Neuronal stem cell (in vitro differentiated cells): ENCODE data around the gene FASTKD1.
"Not testable (repeated sequence)": the region's sequence is repeated elsewhere in the genome, so short reads cannot be mapped to it uniquely, and the experiment has no call there.

ENCODE experiments used
- DNase-seq: peaks from one replicate; pipeline ENCODE4 v3.0.0-alpha.2; 2013; ENCODE audit warnings: low spot score
- H2AFZ ChIP-seq: one replicate; pipeline ENCODE4 v1.6.1; 2013; ENCODE audit warnings: mild to moderate bottlenecking, low read length, inconsistent platforms
- H2AK5ac ChIP-seq: 2 replicates; pipeline ENCODE4 v1.6.1; 2013; ENCODE audit warnings: low read depth, mild to moderate bottlenecking, inconsistent platforms, low read length, moderate library complexity, mixed read lengths
- H2BK120ac ChIP-seq: 2 replicates; pipeline ENCODE4 v1.6.1; 2013; ENCODE audit warnings: low read depth, mild to moderate bottlenecking, inconsistent platforms, low read length, moderate library complexity, mixed read lengths
- H2BK12ac ChIP-seq: one replicate; pipeline ENCODE4 v1.6.1; 2013; ENCODE audit warnings: low read length, inconsistent platforms
- H2BK15ac ChIP-seq: 2 replicates; pipeline ENCODE4 v1.6.1; 2013; ENCODE audit warnings: mild to moderate bottlenecking, low read length, inconsistent platforms, mixed read lengths
- H2BK5ac ChIP-seq: one replicate; pipeline ENCODE4 v1.6.1; 2013; ENCODE audit warnings: inconsistent platforms, mild to moderate bottlenecking, low read length, moderate library complexity
- H3K14ac ChIP-seq: one replicate; pipeline ENCODE4 v1.6.1; 2013; ENCODE audit warnings: low read length, inconsistent platforms
- H3K18ac ChIP-seq: 2 replicates; pipeline ENCODE4 v1.6.1; 2013; ENCODE audit warnings: low read length, inconsistent platforms
- H3K23ac ChIP-seq: 2 replicates; pipeline ENCODE4 v1.6.1; 2013; ENCODE audit warnings: low read depth, mild to moderate bottlenecking, mixed read lengths, low read length, inconsistent platforms; ENCODE audit not compliant: poor library complexity
- H3K27ac ChIP-seq: replicated peaks from 3 replicates; pipeline ENCODE4 v1.5.1; 2013; ENCODE audit warnings: low read length, inconsistent platforms
- H3K27me3 ChIP-seq, 3 experiments: 2 replicates each; pipeline ENCODE4 v1.6.1; 2013; ENCODE audit warnings: low read length in 3 of 3, mild to moderate bottlenecking in 2 of 3, inconsistent platforms in 1 of 3, low read depth in 1 of 3, mixed read lengths in 1 of 3, moderate library complexity in 1 of 3; ENCODE audit not compliant: control insufficient read depth in 3 of 3, insufficient read depth in 3 of 3
- H3K36me3 ChIP-seq, 2 donors: replicated peaks in 1 of 2; 2 replicates each; pipeline ENCODE4 v1.6.1; 2013; ENCODE audit warnings: low read length in 2 of 2; ENCODE audit not compliant: control insufficient read depth in 2 of 2, insufficient read depth in 2 of 2
- H3K4ac ChIP-seq: 2 replicates; pipeline ENCODE4 v1.6.1; 2013; ENCODE audit warnings: inconsistent platforms, mild to moderate bottlenecking, low read length, moderate library complexity
- H3K4me1 ChIP-seq, 2 donors: 1 replicate in 1 of 2; 2 replicates in 1 of 2; pipeline ENCODE4 v1.6.1; 2013; ENCODE audit warnings: low read length in 2 of 2, low read depth in 1 of 2; ENCODE audit not compliant: control insufficient read depth in 2 of 2, insufficient read depth in 1 of 2
- H3K4me2 ChIP-seq: one replicate; pipeline ENCODE4 v1.6.1; 2013; ENCODE audit warnings: mild to moderate bottlenecking, low read length, inconsistent platforms; ENCODE audit not compliant: insufficient read depth, poor library complexity, severe bottlenecking
- H3K4me3 ChIP-seq, 2 donors: 2 replicates each; pipeline ENCODE4 v1.5.1; 2013; ENCODE audit warnings: low read length in 2 of 2, mild to moderate bottlenecking in 2 of 2, inconsistent platforms in 1 of 2, moderate library complexity in 1 of 2
- H3K79me1 ChIP-seq: one replicate; pipeline ENCODE4 v1.6.1; 2013; ENCODE audit warnings: low read depth, mild to moderate bottlenecking, inconsistent platforms, low read length, moderate library complexity
- H3K9ac ChIP-seq: one replicate; pipeline ENCODE4 v1.6.1; 2013; ENCODE audit warnings: mild to moderate bottlenecking, low read depth, low read length, inconsistent platforms; ENCODE audit not compliant: poor library complexity
- H3K9me3 ChIP-seq, 2 donors: replicated peaks in 1 of 2; 2 replicates each; pipeline versions ENCODE3 to v1.6.1; 2013; ENCODE audit warnings: low read length in 2 of 2, mild to moderate bottlenecking in 2 of 2, inconsistent platforms in 1 of 2, low read depth in 1 of 2, mixed read lengths in 1 of 2, moderate library complexity in 1 of 2; ENCODE audit not compliant: control insufficient read depth in 2 of 2, insufficient read depth in 1 of 2
- H4K8ac ChIP-seq: one replicate; pipeline ENCODE4 v1.6.1; 2013; ENCODE audit warnings: low read depth, mild to moderate bottlenecking, inconsistent platforms, low read length, moderate library complexity
- H4K91ac ChIP-seq: one replicate; pipeline ENCODE4 v1.6.1; 2013; ENCODE audit warnings: low read length, low read depth, mild to moderate bottlenecking, inconsistent platforms; ENCODE audit not compliant: poor library complexity
- WGBS, 2 donors: extraction: QIAGEN DNeasy Blood & Tissue Kit; methylation state at CpG; one replicate each; pipeline ENCODE4 v1.1.7; 2013; ENCODE audit warnings: missing lambda C conversion rate in 2 of 2, mixed read lengths in 1 of 2; ENCODE audit not compliant: insufficient read length in 2 of 2, insufficient replicate concordance in 1 of 2; ENCODE audit errors: extremely low coverage in 2 of 2; 5-methylcytosine and 5-hydroxymethylcytosine counted together

Gene FASTKD1

DNA sequence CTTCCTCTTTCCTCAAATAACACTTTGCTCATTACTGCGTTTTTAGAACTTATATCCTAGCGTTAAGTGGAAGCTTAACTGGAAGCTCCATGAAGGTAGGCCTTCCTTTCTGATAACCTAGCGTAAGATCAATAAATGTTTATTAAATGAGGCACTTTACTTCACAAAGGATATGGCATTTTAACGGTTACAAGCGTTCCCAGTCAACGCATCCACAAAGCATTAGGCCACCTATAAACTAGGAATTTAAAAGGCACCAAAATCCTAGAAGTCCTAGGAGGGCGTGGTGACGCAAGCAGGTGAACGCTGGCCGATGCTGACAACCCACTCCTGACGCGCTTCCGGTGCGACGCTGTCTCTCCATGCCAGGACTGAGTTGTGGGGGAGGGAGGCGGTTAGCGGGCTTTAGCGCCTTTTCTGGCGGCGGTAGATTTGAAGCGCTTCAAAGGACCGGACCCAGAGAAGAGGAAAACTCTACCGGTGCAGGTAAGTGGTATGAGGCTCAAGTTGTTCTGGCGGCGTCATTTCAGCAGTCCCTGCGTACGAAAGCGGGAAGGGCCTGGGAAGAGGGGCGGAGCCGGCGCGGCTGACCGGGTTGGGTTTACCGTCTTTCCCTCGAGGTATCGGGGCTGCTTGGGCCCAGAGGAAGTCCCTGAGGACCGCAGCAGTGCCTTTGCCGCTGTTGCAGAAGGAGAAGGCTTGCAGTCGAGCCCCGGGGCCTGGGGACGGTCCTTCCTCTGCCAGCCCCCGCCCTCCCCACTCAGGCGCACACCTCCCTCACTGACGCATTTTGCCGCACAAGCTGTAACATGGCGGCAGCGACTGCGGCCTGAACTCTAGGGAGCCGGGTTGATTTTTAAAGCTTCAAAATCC is 10.6 kb upstream of the FASTKD1 start, which contains the start of gene PPIG:
Gene PPIG, plus strand, starts transcription at position 347 of the 873 bp plus-strand sequence. CDS start 19,691 bp downstream, outside the sequence.
- peak within 1 kb of the TSS; percentile 97 for H3K9ac ChIP-seq
- H2BK5ac ChIP-seq: peak within 1 kb of the TSS; percentile 43
- peak within 1 kb of the TSS; percentile 61 for H3K4ac ChIP-seq
- H3K4me3 ChIP-seq: peak within 1 kb of the TSS; percentile 86 to 95
- H3K14ac ChIP-seq: no peak within 1 kb of the TSS
- H2BK15ac ChIP-seq: no peak within 1 kb of the TSS
- H3K4me2 ChIP-seq: peak within 1 kb of the TSS; percentile 93
- H3K36me3 ChIP-seq: peaks cover 0 to 15% of the 10 kb centered on the region in 2 donors
- no CpG with 5 or more reads among the region's 49 CpGs for WGBS, 2 donors
- no peak within 1 kb of the TSS for H2BK12ac ChIP-seq
- peaks cover 2% of the 10 kb centered on the region for H3K79me1 ChIP-seq
- DNase-seq: peak; percentile 72
- H3K18ac ChIP-seq: peak within 1 kb of the TSS; percentile 89
- H2AFZ ChIP-seq: peak within 1 kb of the TSS; percentile 84
- H3K4me1 ChIP-seq: peaks cover 0 to 7% of the 10 kb centered on the region in 2 donors
- peaks cover 2 to 20% of the 10 kb centered on the region in 2 donors for H3K9me3 ChIP-seq
- H3K23ac ChIP-seq: peak within 1 kb of the TSS; percentile 35
- no peak within 1 kb of the TSS for H4K8ac ChIP-seq
- H3K27ac ChIP-seq: peak within 1 kb of the TSS; percentile 85
- H2BK120ac ChIP-seq: no peak within 1 kb of the TSS
- peak within 1 kb of the TSS; percentile 61 for H4K91ac ChIP-seq
- no peaks in the 10 kb centered on the region for H3K27me3 ChIP-seq
- no peak within 1 kb of the TSS for H2AK5ac ChIP-seq

DNA sequence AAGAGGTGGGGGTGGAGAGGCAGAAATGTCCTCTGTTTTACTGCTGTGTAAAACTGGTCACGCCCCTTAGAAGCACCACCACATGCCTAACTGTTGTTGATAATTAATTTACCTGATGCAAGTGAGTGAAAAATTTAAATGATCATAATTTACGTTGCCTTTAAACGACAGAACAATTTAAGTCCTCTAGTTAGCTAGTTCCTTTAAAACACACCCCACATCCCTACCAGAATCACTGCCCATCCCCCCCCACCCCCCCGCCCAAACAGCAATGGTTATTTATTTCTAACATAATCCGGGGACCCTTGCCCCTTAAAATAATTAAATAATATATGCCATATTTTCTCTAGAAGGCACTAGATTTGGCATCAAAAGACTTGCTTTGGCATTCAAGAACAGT is 9.9 kb upstream of the FASTKD1 start:
- Histone ChIP-seq H4K8ac (no peak overlapping the region), H3K23ac (no peak overlapping the region), H3K14ac (no peak overlapping the region), H4K91ac (no peak overlapping the region), H2AFZ (peak overlapping the region; percentile 84), H2BK120ac (no peak overlapping the region), H2AK5ac (no peak overlapping the region), H3K9me3 (peaks cover 2 to 17% of the 10 kb centered on the region in 2 donors), H3K36me3 (peaks cover 0 to 11% of the 10 kb centered on the region in 2 donors), H3K18ac (no peak overlapping the region), H3K4me1 (peaks cover 0 to 7% of the 10 kb centered on the region in 2 donors), H3K79me1 (peaks cover 2% of the 10 kb centered on the region), H2BK5ac (no peak overlapping the region), H2BK15ac (no peak overlapping the region), H3K27ac (no peak overlapping the region), H3K4me3 (peak overlapping the region in 1 of 2 donors; percentile 95), H3K9ac (no peak overlapping the region), H3K4me2 (no peak overlapping the region), H3K4ac (no peak overlapping the region), H2BK12ac (no peak overlapping the region), H3K27me3 (no peaks in the 10 kb centered on the region)
- DNase-seq: no peak
- no CpG with 5 or more reads among the region's 5 CpGs for WGBS, 2 donors

DNA sequence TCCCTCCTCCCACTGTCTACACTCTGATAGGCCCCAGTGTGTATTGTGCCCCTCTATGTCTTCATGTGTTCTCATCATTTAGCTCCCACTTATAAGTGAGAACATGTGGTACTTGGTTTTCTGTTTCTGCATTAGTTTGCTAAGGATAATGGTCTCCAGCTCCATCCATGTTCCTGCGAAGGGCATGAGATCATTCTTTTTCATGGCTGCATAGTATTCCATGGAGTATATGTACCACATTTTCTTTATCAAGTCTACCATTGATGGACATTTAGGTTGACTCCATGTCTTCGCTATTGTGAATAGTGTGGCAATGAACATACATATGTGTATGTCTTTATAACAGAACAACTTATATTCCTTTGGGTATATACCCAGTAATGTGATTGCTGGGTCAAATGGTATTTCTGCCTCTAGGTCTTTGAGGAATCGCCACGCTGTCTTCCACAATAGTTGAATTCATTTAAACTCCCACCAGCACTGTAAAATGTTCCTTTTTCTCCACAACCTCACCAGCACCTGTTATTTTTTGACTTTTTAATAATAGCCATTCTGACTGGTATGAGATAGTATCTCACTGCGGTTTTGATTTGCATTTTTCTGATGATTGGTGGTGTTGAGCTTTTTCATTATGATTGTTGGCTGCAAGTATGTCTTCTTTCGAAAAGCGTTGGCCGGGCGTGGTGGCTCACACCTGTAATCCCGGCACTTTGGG is 9.0 kb upstream of the FASTKD1 start:
- not testable (repeated sequence) for H2BK5ac ChIP-seq, H2AK5ac ChIP-seq, H2BK120ac ChIP-seq, DNase-seq, H3K27ac ChIP-seq, H3K23ac ChIP-seq, H3K27me3 ChIP-seq, H3K4ac ChIP-seq, H3K9ac ChIP-seq, H2AFZ ChIP-seq, H2BK12ac ChIP-seq, H3K4me3 ChIP-seq, H2BK15ac ChIP-seq, H4K91ac ChIP-seq, H3K18ac ChIP-seq, H3K4me1 ChIP-seq, H3K14ac ChIP-seq, H4K8ac ChIP-seq, H3K79me1 ChIP-seq, H3K4me2 ChIP-seq
- no CpG with 5 or more reads among the region's 10 CpGs for WGBS, 2 donors
- Histone ChIP-seq H3K36me3 (peaks cover 0 to 11% of the 10 kb centered on the region in 2 donors), H3K9me3 (peaks cover 2 to 14% of the 10 kb centered on the region in 2 donors)

DNA sequence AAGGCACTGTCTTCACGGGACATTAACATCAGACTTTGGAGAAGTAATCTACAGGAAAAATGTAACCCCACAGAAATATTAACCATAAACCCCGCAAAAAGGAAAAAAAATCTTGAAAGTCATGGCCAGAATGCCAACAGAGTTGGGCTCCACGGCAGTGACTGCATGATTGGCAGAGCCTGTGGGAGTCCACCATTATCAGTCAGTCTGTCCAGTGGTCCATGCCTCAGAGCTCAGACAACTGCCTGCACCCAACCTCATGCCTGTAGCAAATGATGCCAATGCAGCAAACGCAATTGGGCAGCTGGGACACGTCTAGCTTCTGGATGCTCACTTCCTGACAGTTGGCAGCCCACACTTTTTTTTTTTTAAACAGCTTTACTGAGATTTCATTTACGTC is 5.4 kb upstream of the FASTKD1 start:
- H3K79me1 ChIP-seq: peaks cover 2% of the 10 kb centered on the region
- H3K9me3 ChIP-seq: peaks cover 2 to 14% of the 10 kb centered on the region in 2 donors
- H2BK15ac ChIP-seq: no peak overlapping the region
- no peaks in the 10 kb centered on the region for H3K27me3 ChIP-seq
- H3K9ac ChIP-seq: no peak overlapping the region
- H4K8ac ChIP-seq: no peak overlapping the region
- no peak overlapping the region for H3K4me2 ChIP-seq
- H3K23ac ChIP-seq: no peak overlapping the region
- H3K18ac ChIP-seq: no peak overlapping the region
- no peak overlapping the region for H2BK120ac ChIP-seq
- no peak overlapping the region for H2BK5ac ChIP-seq
- no peaks in the 10 kb centered on the region for H3K36me3 ChIP-seq
- H2AFZ ChIP-seq: peak overlapping the region; percentile 56
- no peak overlapping the region for H4K91ac ChIP-seq
- no peaks in the 10 kb centered on the region for H3K4me1 ChIP-seq
- H3K27ac ChIP-seq: no peak overlapping the region
- no peak overlapping the region for H2BK12ac ChIP-seq
- DNase-seq: no peak
- no peak overlapping the region for H2AK5ac ChIP-seq
- no peak overlapping the region for H3K4me3 ChIP-seq
- H3K14ac ChIP-seq: no peak overlapping the region
- no peak overlapping the region for H3K4ac ChIP-seq
- no CpG with 5 or more reads among the region's 6 CpGs for WGBS, 2 donors
